NB4 (cell line): ENCODE measurements around the gene ARHGAP4.

Experiments
- POLR2A ChIP-seq: IDR thresholded peaks from 2 replicates; pipeline ENCODE4 v1.6.1; 2011; ENCODE audit warnings: mild to moderate bottlenecking; ENCODE audit not compliant: insufficient read length; ENCODE audit errors: extremely low read depth
- TF ChIP-seq, protein P1 (sequence below): IDR thresholded peaks from one replicate; pipeline ENCODE4 v1.5.1; 2012; ENCODE audit warnings: low read depth, low read length

- no peak for TF ChIP-seq POLR2A
- TF ChIP-seq, protein P1, sequence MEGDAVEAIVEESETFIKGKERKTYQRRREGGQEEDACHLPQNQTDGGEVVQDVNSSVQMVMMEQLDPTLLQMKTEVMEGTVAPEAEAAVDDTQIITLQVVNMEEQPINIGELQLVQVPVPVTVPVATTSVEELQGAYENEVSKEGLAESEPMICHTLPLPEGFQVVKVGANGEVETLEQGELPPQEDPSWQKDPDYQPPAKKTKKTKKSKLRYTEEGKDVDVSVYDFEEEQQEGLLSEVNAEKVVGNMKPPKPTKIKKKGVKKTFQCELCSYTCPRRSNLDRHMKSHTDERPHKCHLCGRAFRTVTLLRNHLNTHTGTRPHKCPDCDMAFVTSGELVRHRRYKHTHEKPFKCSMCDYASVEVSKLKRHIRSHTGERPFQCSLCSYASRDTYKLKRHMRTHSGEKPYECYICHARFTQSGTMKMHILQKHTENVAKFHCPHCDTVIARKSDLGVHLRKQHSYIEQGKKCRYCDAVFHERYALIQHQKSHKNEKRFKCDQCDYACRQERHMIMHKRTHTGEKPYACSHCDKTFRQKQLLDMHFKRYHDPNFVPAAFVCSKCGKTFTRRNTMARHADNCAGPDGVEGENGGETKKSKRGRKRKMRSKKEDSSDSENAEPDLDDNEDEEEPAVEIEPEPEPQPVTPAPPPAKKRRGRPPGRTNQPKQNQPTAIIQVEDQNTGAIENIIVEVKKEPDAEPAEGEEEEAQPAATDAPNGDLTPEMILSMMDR: no peak
Observed at GRCh38 chrX:153952373-153953026, 26.4 kb upstream of the ARHGAP4 start.
